RWPE2 (cell line): ENCODE measurements around the gene MOG.
"Not testable (repeated sequence)": the region's sequence is repeated elsewhere in the genome, so short reads cannot be mapped to it uniquely, and the experiment has no call there.

ENCODE experiments used
- ATAC-seq: fragments of 200-7000 bp; cut with Tn5 transposase; 3 replicates; pipeline ENCODE4 v1.9.1; 2021; ENCODE audit warnings: low read depth
- DNase-seq: peaks from one replicate; pipeline ENCODE4 v3.0.0-alpha.2; 2020; ENCODE audit warnings: low spot score
- H3K27ac ChIP-seq: fragments of 450-650 bp; 2 replicates; pipeline ENCODE4 v1.5.1; 2017; ENCODE audit warnings: mild to moderate bottlenecking; ENCODE audit not compliant: poor library complexity, severe bottlenecking
- H3K27me3 ChIP-seq: fragments of 250-450 bp; sonication (Bioruptor Pico); 2 replicates; pipeline ENCODE4 v1.5.1; 2021; ENCODE audit warnings: mild to moderate bottlenecking, moderate library complexity; ENCODE audit not compliant: insufficient read depth, poor library complexity, severe bottlenecking
- H3K36me3 ChIP-seq: fragments of 250-450 bp; sonication (Bioruptor Pico); 2 replicates; pipeline ENCODE4 v1.5.1; 2020; ENCODE audit warnings: low read depth, mild to moderate bottlenecking, moderate library complexity
- H3K4me1 ChIP-seq: fragments of 250-450 bp; sonication (Bioruptor Pico); 2 replicates; pipeline ENCODE4 v1.5.1; 2021; ENCODE audit warnings: mild to moderate bottlenecking, moderate library complexity; ENCODE audit not compliant: insufficient read depth, poor library complexity, severe bottlenecking
- H3K4me3 ChIP-seq: fragments of 250-450 bp; sonication (Bioruptor Pico); 2 replicates; pipeline ENCODE4 v1.5.1; 2021; ENCODE audit warnings: mild to moderate bottlenecking, moderate library complexity; ENCODE audit not compliant: severe bottlenecking
- H3K9me3 ChIP-seq: fragments of 250-450 bp; sonication (Bioruptor Pico); 2 replicates; pipeline ENCODE4 v1.5.1; 2021; ENCODE audit warnings: mild to moderate bottlenecking, moderate library complexity; ENCODE audit not compliant: severe bottlenecking
- CTCF ChIP-seq: fragments of 450-650 bp; IDR thresholded peaks from one replicate; pipeline ENCODE4 v1.5.1; 2017; ENCODE audit warnings: mild to moderate bottlenecking, moderate library complexity; ENCODE audit not compliant: poor library complexity, severe bottlenecking

The MOG gene

DNA sequence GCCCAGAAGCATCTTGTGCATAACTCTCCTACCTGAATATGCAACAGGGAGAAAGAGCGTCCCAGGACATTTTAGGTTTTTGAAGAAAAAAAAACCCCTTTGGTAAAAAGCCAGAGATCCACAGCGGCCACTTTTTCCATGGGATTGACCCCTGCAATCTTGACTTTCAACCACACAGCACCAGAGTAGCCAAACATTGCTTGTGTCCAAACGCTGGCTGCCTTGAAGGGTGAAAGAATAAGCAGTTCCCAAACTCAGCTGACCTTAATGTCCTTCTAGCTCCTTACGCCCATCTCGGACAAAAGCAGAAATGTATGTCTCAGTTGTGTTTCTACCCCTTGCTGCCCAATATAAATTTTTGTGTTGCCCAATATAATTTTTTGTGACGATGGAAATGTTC lies 1.2 kb upstream of the MOG start:
- DNase-seq: no peak
- H3K36me3 ChIP-seq: no peaks in the 10 kb centered on the region
- H3K4me1 ChIP-seq: no peaks in the 10 kb centered on the region
- no peak overlapping the region for H3K4me3 ChIP-seq
- ATAC-seq: no peak
- no peaks in the 10 kb centered on the region for H3K9me3 ChIP-seq
- TF ChIP-seq CTCF: no peak
- H3K27me3 ChIP-seq: no peaks in the 10 kb centered on the region
- H3K27ac ChIP-seq: no peak overlapping the region

GRCh38 chr6:29656157-29656556 lies 735 bp upstream of the MOG start:
- no peak for TF ChIP-seq CTCF
- ATAC-seq (no peak), DNase-seq (no peak)
- Histone ChIP-seq H3K4me3 (no peak overlapping the region), H3K27ac (no peak overlapping the region), H3K36me3 (no peaks in the 10 kb centered on the region), H3K9me3 (no peaks in the 10 kb centered on the region), H3K27me3 (no peaks in the 10 kb centered on the region), H3K4me1 (no peaks in the 10 kb centered on the region)

DNA sequence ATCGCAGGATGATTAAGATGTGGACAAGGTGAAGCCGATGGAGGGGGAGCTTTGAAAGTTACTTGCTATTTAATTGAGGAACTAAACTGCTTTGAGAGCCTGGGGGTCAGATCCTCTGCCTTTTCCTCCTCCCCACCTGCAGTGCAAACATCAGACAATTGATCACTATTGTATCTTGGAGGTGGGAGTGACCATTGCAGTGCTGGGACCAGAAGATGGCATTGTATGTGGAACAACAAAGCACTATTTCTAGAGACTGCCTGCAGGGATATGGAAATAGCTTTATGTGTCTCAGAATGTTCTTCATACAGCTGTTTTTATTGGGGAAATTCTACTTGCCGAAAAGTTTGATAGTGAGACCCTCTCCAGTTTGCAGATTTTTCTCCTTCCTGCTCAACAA lies 4.2 kb downstream of the MOG start:
- no peak overlapping the region for H3K4me3 ChIP-seq
- no peak for DNase-seq
- peak overlapping the region; percentile 45 for H3K27ac ChIP-seq
- no peaks in the 10 kb centered on the region for H3K9me3 ChIP-seq
- no peak for ATAC-seq
- TF ChIP-seq CTCF: no peak
- no peaks in the 10 kb centered on the region for H3K27me3 ChIP-seq
- H3K36me3 ChIP-seq: no peaks in the 10 kb centered on the region
- H3K4me1 ChIP-seq: peaks cover 3% of the 10 kb centered on the region

- peak; percentile 82 for ATAC-seq
Measured at GRCh38 chr6:29661502-29662141, 4.7 kb downstream of the MOG start.

GRCh38 chr6:29663300-29664042 lies 6.6 kb downstream of the MOG start:
- Histone ChIP-seq H3K4me1 (peaks cover 3% of the 10 kb centered on the region), H3K27ac (no peak overlapping the region), H3K36me3 (no peaks in the 10 kb centered on the region), H3K9me3 (no peaks in the 10 kb centered on the region), H3K4me3 (no peak overlapping the region), H3K27me3 (no peaks in the 10 kb centered on the region)
- ATAC-seq: no peak
- no peak for TF ChIP-seq CTCF
- DNase-seq: no peak

More at GRCh38 chr6:29661502-29662141, 4.7 kb downstream of the MOG start:
- H3K27ac ChIP-seq: peak overlapping the region; percentile 45
- H3K9me3 ChIP-seq, H3K4me1 ChIP-seq, H3K27me3 ChIP-seq, H3K36me3 ChIP-seq, H3K4me3 ChIP-seq, DNase-seq: not testable (repeated sequence)
